HepG2 (cell line): Measurements from ENCODE around the gene TAMALIN. TPM values are rescaled to one million over a fixed set of nuclear protein-coding genes. Genes with fewer than 3 reads are reported as not detected.

Experiments used
- ATAC-seq: fragments of 200-7000 bp; cut with Tn5 transposase; 3 replicates; pipeline ENCODE4 v1.9.1; 2020; ENCODE audit warnings: mild to moderate bottlenecking, moderate library complexity
- BruUV-seq: library from RNA; stranded (reverse); fragments of 400-500 nt; replicated peaks from 2 replicates; lab custom pipeline; 2021; lab: Mats Ljungman, UMichigan
- CTCF ChIA-PET: fragments of 300-600 bp; formaldehyde crosslinking; extraction: SDS; loops from one replicate; lab custom pipeline; 2021; ENCODE audit warnings: low total read pairs, inconsistent platforms, low intra/inter-chr PET ratio; lab: Yijun Ruan, JAX
- POLR2A ChIA-PET: fragments of 350-600 bp; sonication (Branson Sonifier 250); formaldehyde crosslinking; loops from one replicate; lab custom pipeline; 2020; ENCODE audit warnings: antibody characterized with exemption, inconsistent platforms; lab: Yijun Ruan, JAX
- DNase-seq: peaks from one replicate; pipeline ENCODE4 v3.0.0-alpha.2; 2015; ENCODE audit warnings: low spot score
- FAIRE-seq: peaks from 3 replicates; lab custom pipeline; 2011; peaks lifted over from hg19 to GRCh38; lab: Jason Lieb, UNC
- H2AFZ ChIP-seq: one replicate; pipeline ENCODE4 v1.6.1; 2011; ENCODE audit warnings: low read length, inconsistent platforms
- H3K27ac ChIP-seq: fragments of 300-600 bp; 3 replicates; pipeline ENCODE4 v1.8.0; 2011; ENCODE audit warnings: mixed run types, mild to moderate bottlenecking, mixed read lengths, low read length, inconsistent platforms; ENCODE audit not compliant: insufficient read depth; ENCODE audit errors: extremely low read length
- H3K27me3 ChIP-seq, 2 experiments: fragments of 200-600 bp in 1 of 2; 2 replicates in 1 of 2; 3 replicates in 1 of 2; pipeline versions ENCODE4 v1.6.0 to v1.8.0; 2011; ENCODE audit warnings: low read length in 2 of 2, mild to moderate bottlenecking in 2 of 2, moderate library complexity in 2 of 2, inconsistent platforms in 1 of 2; ENCODE audit not compliant: insufficient read depth in 2 of 2, control insufficient read depth in 1 of 2
- H3K36me3 ChIP-seq, 2 experiments: fragments of 200-600 bp in 1 of 2; replicated peaks in 1 of 2; 2 replicates in 1 of 2; 3 replicates in 1 of 2; pipeline versions ENCODE4 v1.5.1 to v1.8.0; 2011; ENCODE audit warnings: low read length in 2 of 2, inconsistent platforms in 1 of 2; ENCODE audit not compliant: insufficient read depth in 2 of 2, control insufficient read depth in 1 of 2
- H3K4me1 ChIP-seq: 2 replicates; pipeline ENCODE4 v1.5.1; 2012; ENCODE audit warnings: low read length, inconsistent platforms; ENCODE audit not compliant: insufficient read depth
- H3K4me2 ChIP-seq: 2 replicates; pipeline ENCODE4 v1.6.0; 2011; ENCODE audit warnings: low read depth, low read length, inconsistent platforms
- H3K4me3 ChIP-seq, 3 experiments: fragments of 200-600 bp in 1 of 3; sonication (generic), shearing (Covaris generic) in 1 of 3; replicated peaks in 1 of 3; 2 replicates each; pipeline ENCODE4 v1.5.1; 2011 to 2016; ENCODE audit warnings: low read length in 3 of 3, inconsistent platforms in 2 of 3, low read depth in 2 of 3, mild to moderate bottlenecking in 2 of 3, control low read depth in 1 of 3, mixed read lengths in 1 of 3; ENCODE audit not compliant: insufficient read depth in 1 of 3
- H3K79me2 ChIP-seq: one replicate; pipeline ENCODE4 v1.6.1; 2011; ENCODE audit warnings: low read length, inconsistent platforms; ENCODE audit not compliant: insufficient read depth
- H3K9ac ChIP-seq: 2 replicates; pipeline ENCODE4 v1.6.0; 2011; ENCODE audit warnings: mild to moderate bottlenecking, low read depth, low read length, inconsistent platforms; ENCODE audit not compliant: insufficient read depth
- H3K9me3 ChIP-seq: 2 replicates; pipeline ENCODE4 v1.5.1; 2012; ENCODE audit warnings: mild to moderate bottlenecking, low read length
- H4K20me1 ChIP-seq: 2 replicates; pipeline ENCODE4 v1.6.0; 2011; ENCODE audit warnings: inconsistent platforms, mild to moderate bottlenecking, low read length, moderate library complexity; ENCODE audit not compliant: insufficient read depth
- FOXO1 ChIP-seq: sonication (generic); formaldehyde crosslinking; IDR thresholded peaks from 2 replicates; pipeline ENCODE4 v1.4.0; 2020; ENCODE audit warnings: missing genetic modification reagents
- GABPA ChIP-seq, 2 experiments: IDR thresholded peaks; 2 replicates each; pipeline ENCODE4 v1.6.1; 2011 to 2016; ENCODE audit warnings: low read depth in 2 of 2, low read length in 1 of 2, missing biosample characterization in 1 of 2, missing genetic modification characterization in 1 of 2
- GATAD1 ChIP-seq: IDR thresholded peaks from 2 replicates; pipeline ENCODE4 v1.6.1; 2016; ENCODE audit warnings: missing genetic modification reagents, missing compliant biosample characterization
- HOXA7 ChIP-seq: sonication (generic); formaldehyde crosslinking; IDR thresholded peaks from 2 replicates; pipeline ENCODE4 v1.8.1; 2022; ENCODE audit warnings: mild to moderate bottlenecking, missing genetic modification reagents, moderate library complexity
- KDM5A ChIP-seq: fragments of 200-600 bp; sonication (generic); IDR thresholded peaks from 2 replicates; pipeline ENCODE4 v1.7.0; 2018; ENCODE audit warnings: antibody characterized with exemption, mild to moderate bottlenecking, low read length, borderline replicate concordance
- MIXL1 ChIP-seq: IDR thresholded peaks from 2 replicates; pipeline ENCODE4 v1.6.1; 2016
- RFXANK ChIP-seq: IDR thresholded peaks from 2 replicates; pipeline ENCODE4 v1.6.1; 2016
- TCF7 ChIP-seq: sonication (generic); IDR thresholded peaks from 2 replicates; pipeline ENCODE4 v1.6.1; 2016; ENCODE audit warnings: antibody characterized with exemption, low read depth
- ZNF234 ChIP-seq: sonication (generic); formaldehyde crosslinking; conservative IDR thresholded peaks from 2 replicates; pipeline ENCODE4 v1.5.1; 2020; ENCODE audit warnings: mild to moderate bottlenecking, missing genetic modification reagents
- ZSCAN20 ChIP-seq: sonication (generic); formaldehyde crosslinking; IDR thresholded peaks from 2 replicates; pipeline ENCODE4 v1.4.0; 2020; ENCODE audit warnings: missing genetic modification reagents, mild to moderate bottlenecking, borderline replicate concordance
- WGBS: methylation state at CpG from one replicate; pipeline ENCODE4 v1.1.6; 2017; ENCODE audit warnings: low lambda C conversion rate; 5-methylcytosine and 5-hydroxymethylcytosine counted together
- in situ Hi-C: cut with HindIII; loops from 2 replicates; pipeline ENCODE4 v1.10.0; 2017; ENCODE audit warnings: low pct_unique_long_range_greater_than_20kb; ENCODE audit not compliant: extremely low pct_ligation_motif_present
- intact Hi-C: fragments of 100-400 bp; cut with micrococcal nuclease; formaldehyde crosslinking; loops from one replicate; pipeline ENCODE4 v1.10.0; 2022; ENCODE audit not compliant: unreplicated experiment
- polyA plus RNA-seq, 8 experiments: library from polyadenylated mRNA; depleted of rRNA in 3 of 8; stranded (reverse) in 7 of 8; unstranded in 1 of 8; fragments of >200 nt; fragmentation: Illumina TruSeq in 4 of 8; extraction: Trizol in 4 of 8; gene quantifications; 2 replicates each; pipeline versions ENCODE4 v1.2.1 to v1.2.3, GENCODE V29; 2011 to 2016; ENCODE audit warnings: low read depth in 4 of 8, missing spikeins in 1 of 8, mixed read lengths in 1 of 8; ENCODE audit not compliant: insufficient read depth in 1 of 8
- total RNA-seq, 5 experiments: library from RNA; depleted of rRNA; stranded (reverse); fragments of >200 nt; fragmentation: Illumina TruSeq; extraction: Trizol; gene quantifications; 2 replicates each; pipeline ENCODE4 v1.2.3, GENCODE V29; 2016; ENCODE audit warnings: low read depth in 1 of 5
- TF ChIP-seq, protein P1 (sequence below): sonication (generic); formaldehyde crosslinking; IDR thresholded peaks from 2 replicates; pipeline ENCODE4 v1.8.1; 2022; ENCODE audit warnings: low read depth, mild to moderate bottlenecking, missing genetic modification reagents
- TF ChIP-seq, protein P2 (sequence below): IDR thresholded peaks from 2 replicates; pipeline ENCODE4 v1.6.1; 2018; ENCODE audit warnings: missing genetic modification reagents, mild to moderate bottlenecking, missing compliant biosample characterization
- TF ChIP-seq, protein P3 (sequence below): sonication (generic); formaldehyde crosslinking; IDR thresholded peaks from 2 replicates; pipeline ENCODE4 v1.5.1; 2020; ENCODE audit warnings: missing genetic modification reagents, mild to moderate bottlenecking, borderline replicate concordance
- TF ChIP-seq, protein P4 (sequence below), 2 experiments: sonication (generic) in 1 of 2; formaldehyde crosslinking in 1 of 2; IDR thresholded peaks; 2 replicates each; pipeline versions ENCODE4 v1.4.0 to v1.6.1; 2018 to 2020; ENCODE audit warnings: missing genetic modification reagents in 2 of 2, borderline replicate concordance in 1 of 2, low read depth in 1 of 2, mild to moderate bottlenecking in 1 of 2, missing biosample characterization in 1 of 2

TAMALIN gene
- total and polyA plus RNA-seq, 2 of the 13 experiments (the other 11 are each of a cell fraction or from before 2014, with no cell fraction given): 2.9 to 10.9 TPM

DNA sequence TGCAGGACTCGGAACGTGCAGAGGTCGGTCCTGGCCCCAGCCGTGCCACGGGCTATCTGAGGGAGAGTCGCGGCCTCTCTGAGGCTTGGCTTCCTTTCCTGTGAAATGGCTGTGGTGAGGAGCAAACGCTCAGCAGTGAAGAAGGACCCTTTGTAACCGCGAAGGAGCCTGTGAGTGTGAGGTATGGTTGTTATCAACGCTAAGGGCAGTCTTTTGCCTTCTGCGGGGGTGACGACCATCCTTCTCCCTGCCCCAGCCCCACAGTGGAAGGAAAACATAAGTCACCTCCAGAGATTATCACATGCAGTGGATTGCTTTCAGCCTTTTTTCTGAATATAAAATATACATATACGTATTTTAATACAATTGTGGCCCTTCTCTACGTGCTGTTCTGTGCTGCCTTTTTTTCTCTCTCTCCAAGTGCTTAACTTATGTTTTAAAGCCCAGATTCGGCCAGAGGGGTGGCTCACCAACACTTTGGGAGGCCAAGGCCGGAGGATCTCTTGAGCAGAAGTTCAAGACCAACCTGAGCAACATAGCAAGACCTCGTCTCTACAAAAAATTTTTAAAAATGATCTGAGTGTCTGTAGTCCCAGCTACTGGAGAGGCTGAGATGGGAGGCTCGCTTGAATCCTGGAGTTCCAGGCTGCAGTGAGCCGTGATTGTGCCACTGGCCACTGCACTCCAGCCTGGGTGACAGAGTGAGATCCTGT is 17.4 kb downstream of the TAMALIN start (continued):
- TF ChIP-seq ZNF234 (no peak), TCF7 (no peak), GABPA (IDR thresholded peaks at IDR 0.05; ENCODE audit: low read depth, low read length) (no peak), GABPA (CRISPR knock-in tag; IDR thresholded peaks at IDR 0.05; ENCODE audit: low read depth) (no peak), KDM5A (peak; percentile 63; the same call in 1 of the 2 replicates), MIXL1 (CRISPR knock-in tag) (no peak)
- TF ChIP-seq, protein P1, sequence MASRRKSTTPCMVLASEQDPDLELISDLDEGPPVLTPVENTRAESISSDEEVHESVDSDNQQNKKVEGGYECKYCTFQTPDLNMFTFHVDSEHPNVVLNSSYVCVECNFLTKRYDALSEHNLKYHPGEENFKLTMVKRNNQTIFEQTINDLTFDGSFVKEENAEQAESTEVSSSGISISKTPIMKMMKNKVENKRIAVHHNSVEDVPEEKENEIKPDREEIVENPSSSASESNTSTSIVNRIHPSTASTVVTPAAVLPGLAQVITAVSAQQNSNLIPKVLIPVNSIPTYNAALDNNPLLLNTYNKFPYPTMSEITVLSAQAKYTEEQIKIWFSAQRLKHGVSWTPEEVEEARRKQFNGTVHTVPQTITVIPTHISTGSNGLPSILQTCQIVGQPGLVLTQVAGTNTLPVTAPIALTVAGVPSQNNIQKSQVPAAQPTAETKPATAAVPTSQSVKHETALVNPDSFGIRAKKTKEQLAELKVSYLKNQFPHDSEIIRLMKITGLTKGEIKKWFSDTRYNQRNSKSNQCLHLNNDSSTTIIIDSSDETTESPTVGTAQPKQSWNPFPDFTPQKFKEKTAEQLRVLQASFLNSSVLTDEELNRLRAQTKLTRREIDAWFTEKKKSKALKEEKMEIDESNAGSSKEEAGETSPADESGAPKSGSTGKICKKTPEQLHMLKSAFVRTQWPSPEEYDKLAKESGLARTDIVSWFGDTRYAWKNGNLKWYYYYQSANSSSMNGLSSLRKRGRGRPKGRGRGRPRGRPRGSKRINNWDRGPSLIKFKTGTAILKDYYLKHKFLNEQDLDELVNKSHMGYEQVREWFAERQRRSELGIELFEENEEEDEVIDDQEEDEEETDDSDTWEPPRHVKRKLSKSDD (CRISPR knock-in tag): no peak
- TF ChIP-seq, protein P2, sequence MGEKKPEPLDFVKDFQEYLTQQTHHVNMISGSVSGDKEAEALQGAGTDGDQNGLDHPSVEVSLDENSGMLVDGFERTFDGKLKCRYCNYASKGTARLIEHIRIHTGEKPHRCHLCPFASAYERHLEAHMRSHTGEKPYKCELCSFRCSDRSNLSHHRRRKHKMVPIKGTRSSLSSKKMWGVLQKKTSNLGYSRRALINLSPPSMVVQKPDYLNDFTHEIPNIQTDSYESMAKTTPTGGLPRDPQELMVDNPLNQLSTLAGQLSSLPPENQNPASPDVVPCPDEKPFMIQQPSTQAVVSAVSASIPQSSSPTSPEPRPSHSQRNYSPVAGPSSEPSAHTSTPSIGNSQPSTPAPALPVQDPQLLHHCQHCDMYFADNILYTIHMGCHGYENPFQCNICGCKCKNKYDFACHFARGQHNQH (CRISPR knock-in tag): no peak

DNA sequence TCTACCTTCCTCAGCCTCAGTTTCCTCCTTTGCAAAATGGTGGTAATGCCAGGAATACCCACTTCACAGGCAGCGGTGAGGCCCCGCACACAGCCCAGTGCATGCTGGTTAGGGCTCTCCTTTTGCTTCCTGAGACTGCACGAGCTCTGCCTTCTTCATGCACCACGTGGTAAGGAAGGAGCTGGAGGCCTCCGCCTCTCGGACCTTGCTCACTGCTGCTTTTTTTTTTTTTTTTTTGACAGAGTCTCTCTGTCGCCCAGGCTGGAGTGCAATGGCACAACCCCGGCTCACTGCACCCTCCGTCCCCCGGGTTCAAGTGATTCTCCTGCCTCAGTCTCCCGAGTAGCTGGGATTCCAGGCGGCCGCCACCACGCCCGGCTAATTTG is 18.1 kb downstream of the TAMALIN start:
- intact Hi-C loops (loop anchor here (1.0 kb wide), 3 partner anchors 44 to 97 kb away; partner anchors contain the start of gene ATG101), in situ Hi-C loops (loop anchor here (5.0 kb wide), 2 partner anchors 57 to 97 kb away; no protein-coding TSS in a partner anchor)
- peaks cover 44% of the 10 kb centered on the region for H3K4me1 ChIP-seq
- H3K36me3 ChIP-seq: no peaks in the 10 kb centered on the region
- no peaks in the 10 kb centered on the region for H3K9me3 ChIP-seq
- no peaks in the 10 kb centered on the region for H3K79me2 ChIP-seq
- DNase-seq (peak; percentile 44), FAIRE-seq (peak; percentile 59), ATAC-seq (no peak)
- peak overlapping the region; percentile 15 to 85 (median 57); a peak in 5 of 6 replicates for H3K4me3 ChIP-seq
- ChIA-PET CTCF (interaction anchor here (1.5 to 8.0 kb wide), 6 partner anchors 22 to 96 kb away, joined by 3 to 99 read pairs (median 46); partner anchors contain the start of gene ATG101), POLR2A (interaction anchor here (0.6 to 2.5 kb wide), 13 partner anchors 14 to 1498 kb away, joined by 3 to 19 read pairs (median 5); partner anchors contain the start of genes ATG101 and NR4A1)
- H3K9ac ChIP-seq: peak overlapping the region; percentile 61
- H4K20me1 ChIP-seq: no peaks in the 10 kb centered on the region
- H3K27ac ChIP-seq: peak overlapping the region; percentile 67
- H3K4me2 ChIP-seq: peak overlapping the region; percentile 93
- no peak overlapping the region for H2AFZ ChIP-seq
- peaks cover 0 to 1% of the 10 kb centered on the region in 2 experiments; a peak in 2 of 5 replicates for H3K27me3 ChIP-seq
- 15% methylated on average over 15 of the region's 15 CpGs for WGBS
- BruUV-seq: no TSS peak
- TF ChIP-seq FOXO1 (CRISPR knock-in tag) (no peak), ZSCAN20 (CRISPR knock-in tag) (no peak), GATAD1 (CRISPR knock-in tag) (no peak), RFXANK (CRISPR knock-in tag) (no peak), HOXA7 (no peak)
- TF ChIP-seq, protein P3, sequence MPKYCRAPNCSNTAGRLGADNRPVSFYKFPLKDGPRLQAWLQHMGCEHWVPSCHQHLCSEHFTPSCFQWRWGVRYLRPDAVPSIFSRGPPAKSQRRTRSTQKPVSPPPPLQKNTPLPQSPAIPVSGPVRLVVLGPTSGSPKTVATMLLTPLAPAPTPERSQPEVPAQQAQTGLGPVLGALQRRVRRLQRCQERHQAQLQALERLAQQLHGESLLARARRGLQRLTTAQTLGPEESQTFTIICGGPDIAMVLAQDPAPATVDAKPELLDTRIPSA (CRISPR knock-in tag): no peak
- TF ChIP-seq, protein P4, sequence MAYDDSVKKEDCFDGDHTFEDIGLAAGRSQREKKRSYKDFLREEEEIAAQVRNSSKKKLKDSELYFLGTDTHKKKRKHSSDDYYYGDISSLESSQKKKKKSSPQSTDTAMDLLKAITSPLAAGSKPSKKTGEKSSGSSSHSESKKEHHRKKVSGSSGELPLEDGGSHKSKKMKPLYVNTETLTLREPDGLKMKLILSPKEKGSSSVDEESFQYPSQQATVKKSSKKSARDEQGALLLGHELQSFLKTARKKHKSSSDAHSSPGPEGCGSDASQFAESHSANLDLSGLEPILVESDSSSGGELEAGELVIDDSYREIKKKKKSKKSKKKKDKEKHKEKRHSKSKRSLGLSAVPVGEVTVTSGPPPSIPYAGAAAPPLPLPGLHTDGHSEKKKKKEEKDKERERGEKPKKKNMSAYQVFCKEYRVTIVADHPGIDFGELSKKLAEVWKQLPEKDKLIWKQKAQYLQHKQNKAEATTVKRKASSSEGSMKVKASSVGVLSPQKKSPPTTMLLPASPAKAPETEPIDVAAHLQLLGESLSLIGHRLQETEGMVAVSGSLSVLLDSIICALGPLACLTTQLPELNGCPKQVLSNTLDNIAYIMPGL (CRISPR knock-in tag; IDR thresholded peaks at IDR 0.05; ENCODE audit: borderline replicate concordance in 1 of 2, low read depth in 1 of 2): no peak
